Measurements from ENCODE around the gene COL6A5.
"Not testable (repeated sequence)": the region's sequence is repeated elsewhere in the genome, so short reads cannot be mapped to it uniquely, and the experiment has no call there.

Gene COL6A5

DNA sequence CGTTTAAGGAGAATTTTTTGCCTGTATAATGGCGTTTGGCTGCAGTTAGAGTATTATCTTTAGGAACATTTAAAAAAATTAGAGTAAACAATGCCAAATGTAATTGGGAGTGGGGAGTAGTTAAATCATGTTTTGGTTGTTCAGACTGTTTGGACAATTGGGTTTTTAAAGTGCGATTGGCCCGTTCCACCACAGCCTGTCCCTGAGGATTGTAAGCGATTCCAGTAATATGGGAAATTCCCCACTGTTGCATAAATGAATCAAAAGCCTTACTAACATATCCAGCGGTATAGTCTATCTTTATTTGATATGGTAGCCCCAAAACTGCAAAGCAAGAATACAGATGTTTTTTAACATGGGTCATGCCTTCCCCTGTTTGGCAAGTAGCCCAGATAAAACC, 101.4 kb downstream of the COL6A5 start:
- DNase-seq: not testable (repeated sequence)

DNA sequence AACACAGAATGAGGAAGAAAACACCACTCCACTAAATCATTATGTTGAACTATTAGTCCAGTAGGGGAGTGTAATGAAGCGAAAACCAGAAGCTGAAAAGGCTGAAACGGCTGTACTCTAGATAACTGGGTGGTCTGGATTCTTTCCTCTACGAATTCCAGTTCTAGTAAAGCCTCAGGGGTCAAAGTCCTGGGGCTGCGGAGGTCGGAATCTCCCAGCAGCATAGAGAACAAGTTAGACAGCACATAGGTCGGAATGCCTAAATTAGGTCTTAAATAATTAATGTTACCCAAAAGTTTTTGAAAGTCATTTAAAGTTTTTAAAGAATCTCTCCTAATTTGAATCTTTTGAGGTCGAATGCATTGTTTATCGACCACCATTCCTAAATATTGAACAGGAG, 102.7 kb downstream of the COL6A5 start:
- not testable (repeated sequence) for DNase-seq

- no peak for DNase-seq
These were observed 111.1 kb downstream of the COL6A5 start for GRCh38 chr3:130456540-130456939.

DNA sequence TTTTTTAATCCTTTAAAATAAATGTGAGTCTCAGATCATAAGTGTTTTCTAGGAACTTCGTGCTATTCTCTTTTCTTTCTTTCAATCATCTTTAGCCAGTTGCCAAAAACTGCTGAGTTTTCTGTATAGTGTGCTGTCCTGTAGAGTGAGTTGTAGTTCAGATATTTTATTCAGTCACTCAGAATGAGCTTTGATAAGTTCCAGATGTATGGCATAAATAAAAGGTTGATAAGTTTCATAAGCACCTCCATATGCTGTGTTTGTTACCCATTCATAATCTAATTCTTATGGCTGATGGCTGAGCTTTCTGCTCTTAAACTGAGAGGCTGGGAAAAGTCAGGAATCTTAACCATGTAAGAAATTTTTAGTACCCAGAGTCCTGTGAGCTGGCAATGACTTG, 112.2 kb downstream of the COL6A5 start:
- DNase-seq: no peak

- no peak for DNase-seq
These were observed 114.5 kb downstream of the COL6A5 start for GRCh38 chr3:130459944-130460343.

DNA sequence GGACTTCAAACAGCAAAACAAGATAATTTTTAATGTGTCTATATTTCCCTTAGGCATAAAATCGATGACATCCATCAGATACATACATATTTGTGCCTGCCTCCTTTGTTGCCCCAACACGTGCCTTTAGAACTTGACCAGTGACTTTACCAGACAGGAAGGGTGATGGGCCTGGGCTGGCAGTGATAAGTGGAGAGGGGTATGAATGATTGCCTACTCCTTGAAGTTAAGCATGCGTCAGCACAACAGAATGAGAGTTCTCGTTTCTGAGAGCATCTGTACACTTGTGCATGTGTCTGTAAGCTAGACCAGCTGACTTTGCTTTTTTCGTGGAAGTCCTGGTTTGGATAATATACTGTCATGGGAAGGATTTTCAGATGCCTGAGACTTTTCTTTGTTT, 116.6 kb downstream of the COL6A5 start:
- no peak for DNase-seq

DNA sequence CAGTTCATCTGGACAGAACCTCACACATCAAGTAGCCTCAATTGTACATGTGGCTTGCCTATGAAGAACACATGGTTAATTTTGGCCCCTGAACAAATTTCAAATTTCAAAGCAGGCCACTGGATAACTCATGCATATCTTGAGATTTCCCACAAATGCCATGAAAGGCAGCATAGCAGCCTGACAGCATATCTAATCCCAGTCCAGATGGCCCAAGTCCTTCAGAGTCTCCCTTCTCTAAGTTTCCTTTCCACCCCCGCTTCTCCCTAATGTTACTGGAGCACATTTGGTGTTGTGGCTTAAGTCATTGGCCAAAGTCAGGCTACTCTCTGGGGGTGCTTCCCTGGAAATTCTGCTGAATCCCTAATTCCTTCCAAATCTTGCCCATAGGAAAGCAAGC, 117.7 kb downstream of the COL6A5 start:
- no peak for DNase-seq

DNA sequence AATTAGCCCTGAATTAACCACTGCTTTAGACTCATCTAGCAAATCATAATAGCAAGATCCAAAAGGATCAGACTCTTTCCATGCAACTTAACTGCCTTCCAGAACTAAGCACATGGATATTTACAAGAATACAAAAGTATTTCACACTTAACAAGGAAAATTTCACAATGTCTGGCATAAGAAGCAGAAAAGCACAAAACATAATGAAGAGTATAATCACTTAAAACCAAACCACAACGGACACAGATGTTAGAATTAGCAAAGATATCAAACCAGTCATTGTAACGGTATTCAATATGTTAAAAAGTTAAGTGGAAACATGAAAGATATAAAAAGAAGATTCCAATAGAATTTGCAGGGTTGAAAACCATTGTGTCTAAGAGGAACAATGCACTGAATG, 120.0 kb downstream of the COL6A5 start:
- DNase-seq: no peak

GRCh38 chr3:130468311-130468710, 122.8 kb downstream of the COL6A5 start:
- DNase-seq: no peak

GRCh38 chr3:130470126-130470525, 124.7 kb downstream of the COL6A5 start:
- DNase-seq: no peak

DNA sequence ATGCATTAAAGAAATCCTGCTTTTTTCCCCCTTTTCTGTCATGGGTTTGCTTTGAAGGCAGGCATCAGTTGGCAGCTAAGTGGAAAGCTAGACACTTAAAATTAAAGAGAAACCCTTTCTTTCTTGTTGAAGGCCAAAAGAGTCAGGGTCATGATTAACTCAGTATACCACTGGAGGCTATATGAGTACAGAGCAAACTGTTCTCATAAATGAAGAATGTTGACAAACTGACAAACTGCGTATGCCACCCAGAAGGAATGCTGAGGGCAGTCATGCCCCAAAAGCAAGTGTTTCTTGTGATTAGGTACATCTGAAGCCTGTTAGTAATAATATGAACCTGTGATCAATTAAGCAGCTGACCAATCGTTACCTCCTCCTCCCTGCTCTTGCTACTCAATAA, 127.9 kb downstream of the COL6A5 start:
- DNase-seq: no peak

GRCh38 chr3:130480736-130481135, 135.3 kb downstream of the COL6A5 start:
- DNase-seq: no peak

- no peak for DNase-seq
These were observed 142.8 kb downstream of the COL6A5 start for GRCh38 chr3:130488288-130488687.

GRCh38 chr3:130488769-130489450, 143.4 kb downstream of the COL6A5 start:
- no peak for DNase-seq

DNA sequence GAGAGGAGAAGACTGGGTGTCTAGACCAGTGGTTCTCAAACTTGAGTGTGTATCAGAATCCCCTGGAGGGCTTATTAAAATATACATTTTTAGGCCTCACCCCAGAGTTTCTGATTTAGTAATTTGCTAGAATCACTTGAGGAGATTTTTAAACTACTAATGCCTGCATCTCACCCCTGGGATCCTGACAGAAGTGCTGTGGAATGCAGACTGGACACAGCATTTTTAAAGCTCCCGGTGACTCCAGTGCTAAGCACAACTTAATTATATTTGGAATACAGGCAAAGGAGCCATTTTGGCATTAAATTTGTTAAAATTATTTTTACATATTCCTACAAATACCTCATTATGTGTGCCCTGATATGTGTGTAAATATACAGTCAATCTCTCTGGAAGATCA, 144.8 kb downstream of the COL6A5 start:
- no peak for DNase-seq

DNA sequence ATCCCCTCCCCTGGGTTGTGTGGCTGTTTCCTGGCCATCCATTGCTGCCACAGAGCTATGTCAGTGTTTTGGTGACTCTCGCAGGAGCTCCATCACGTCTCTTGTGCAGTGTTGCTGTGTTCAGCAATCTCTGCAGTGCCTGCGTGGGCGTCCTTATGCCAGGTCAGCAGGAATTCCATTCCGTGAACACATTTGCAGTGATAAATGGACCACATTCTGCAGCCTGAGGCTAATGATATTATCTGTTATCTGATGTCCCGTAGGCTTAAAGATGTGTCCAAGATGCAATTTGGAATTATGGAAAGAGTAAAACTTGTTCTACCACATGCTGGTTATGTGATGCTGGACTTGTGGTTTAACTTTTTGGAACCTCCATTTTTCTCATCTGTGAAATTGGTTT, 146.0 kb downstream of the COL6A5 start:
- no peak for DNase-seq

DNA sequence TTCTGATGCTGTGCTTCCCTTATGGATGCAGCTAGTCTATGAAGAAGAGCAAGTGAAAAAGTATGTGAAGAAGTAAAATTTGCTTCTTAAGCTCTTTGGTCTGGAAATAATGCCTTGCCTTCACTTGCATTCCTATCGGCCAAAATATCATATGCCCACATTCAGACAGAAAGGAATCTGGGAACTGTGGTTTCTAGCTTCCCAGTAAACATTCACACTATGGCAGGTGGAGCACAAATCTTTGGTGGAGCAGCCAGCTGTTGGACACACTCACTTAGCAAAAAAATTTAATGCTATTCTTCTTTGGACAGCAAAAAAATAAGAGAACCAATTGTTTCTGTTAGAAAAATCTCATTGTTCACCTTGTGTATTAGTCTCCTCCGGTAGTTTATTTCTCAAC, 159.2 kb downstream of the COL6A5 start:
- DNase-seq: no peak

DNA sequence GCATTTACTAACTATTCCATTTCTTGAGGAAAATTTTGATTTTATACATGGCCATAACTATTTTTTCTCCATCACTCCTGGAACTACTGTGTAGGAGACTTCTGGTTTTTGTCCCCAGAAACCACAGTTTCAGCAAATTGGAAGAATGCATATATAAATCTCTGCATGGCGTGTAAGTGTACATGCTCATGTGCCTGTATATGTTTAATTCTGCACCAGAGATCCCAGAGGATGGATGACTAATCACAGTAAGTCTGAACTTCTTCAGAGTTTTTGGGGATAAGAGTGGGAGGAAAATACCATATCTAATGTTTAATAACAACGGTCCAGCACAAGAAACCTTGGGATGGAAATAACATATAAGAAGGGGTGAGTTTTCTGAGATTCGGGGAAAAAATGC, 160.6 kb downstream of the COL6A5 start:
- DNase-seq: no peak

- DNase-seq: no peak
These were observed 162.3 kb downstream of the COL6A5 start for GRCh38 chr3:130507746-130508145.

DNA sequence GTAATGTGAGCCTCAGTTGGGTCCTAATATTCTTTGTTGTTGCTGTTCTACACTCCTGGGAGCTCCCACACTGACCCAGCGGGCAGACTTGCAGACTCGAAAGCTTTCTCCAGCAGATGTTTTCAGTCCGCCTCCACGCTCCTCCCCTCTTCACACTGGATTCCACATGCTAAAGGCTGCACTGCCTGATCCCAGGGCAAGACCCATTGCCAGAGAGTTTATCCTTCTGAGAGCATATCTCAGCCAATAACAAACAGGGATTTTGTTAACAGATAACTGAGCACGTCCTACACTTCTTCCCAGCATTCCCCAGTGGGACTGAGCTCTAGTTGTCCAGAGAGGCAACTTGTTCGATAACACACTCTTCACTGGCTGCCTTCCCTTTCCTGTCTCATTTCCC, 163.5 kb downstream of the COL6A5 start:
- no peak for DNase-seq

DNA sequence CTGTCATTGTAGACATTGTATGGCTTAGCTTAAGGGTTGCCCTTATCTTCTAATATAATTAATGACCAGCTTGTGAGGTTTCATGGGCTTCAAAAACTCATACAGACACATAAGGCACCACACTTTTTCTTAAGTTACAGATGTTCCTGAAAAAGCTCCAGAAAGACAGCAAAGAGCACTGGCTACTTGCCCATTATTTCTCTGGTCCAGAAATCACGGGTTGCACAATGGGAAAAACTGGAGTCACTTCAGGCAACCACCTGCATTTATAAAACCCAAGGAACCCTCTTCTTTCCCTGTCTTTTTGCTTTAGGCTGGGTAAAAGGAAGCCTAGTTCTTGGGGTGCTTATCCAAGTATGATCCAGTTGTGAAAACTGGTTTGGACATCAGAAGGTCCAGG, 169.2 kb downstream of the COL6A5 start:
- no peak for DNase-seq

- no peak for DNase-seq
These were observed 170.3 kb downstream of the COL6A5 start for GRCh38 chr3:130515755-130516154.

DNA sequence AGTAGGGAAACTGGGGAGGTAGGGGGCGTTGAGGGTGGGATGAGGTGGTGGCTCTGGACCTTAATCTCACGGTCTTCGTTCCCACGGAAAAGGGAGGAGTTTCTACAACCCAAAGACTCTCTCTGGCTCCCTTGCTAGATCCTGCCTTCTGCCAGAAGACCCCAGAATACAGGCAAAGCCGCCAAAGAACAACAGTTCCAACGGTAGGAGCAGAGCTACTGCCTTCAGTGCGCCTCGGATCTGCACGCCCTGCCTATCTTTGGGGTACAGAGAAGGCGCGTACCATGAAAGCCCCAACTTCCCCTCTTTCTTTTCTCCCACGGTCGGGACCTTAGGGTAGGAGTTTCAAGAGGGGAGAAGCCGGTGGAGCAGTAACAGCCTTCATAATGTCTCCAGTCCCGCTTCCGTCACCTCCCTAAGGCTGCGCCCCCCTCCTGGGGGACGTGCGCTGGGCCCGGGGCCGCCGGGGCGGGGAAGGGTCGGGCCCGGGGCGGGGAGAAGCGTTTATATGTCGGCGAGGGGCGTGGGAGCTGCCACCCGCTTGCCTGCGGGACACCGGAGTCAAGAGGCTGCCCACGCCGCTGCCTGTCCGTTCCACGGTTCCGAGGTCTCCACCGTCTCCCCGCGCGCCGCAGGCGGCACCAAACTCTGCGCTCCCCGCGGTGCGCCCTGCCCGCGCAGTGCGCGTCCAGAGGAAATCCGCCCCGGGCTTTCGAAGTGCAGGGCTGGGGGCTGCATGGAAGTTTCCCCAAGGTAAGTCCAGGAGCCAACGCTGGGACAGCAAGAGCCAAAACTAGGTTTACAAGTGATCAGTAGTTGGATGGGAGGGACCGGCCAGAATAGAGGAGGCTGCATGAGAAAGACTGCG, 171.4 kb downstream of the COL6A5 start, which contains the start of gene COL6A6:
Gene COL6A6 (plus strand): TSS at position 533 of the 868 bp plus-strand sequence. CDS start 43,188 bp downstream, outside the sequence.
- DNase-seq: no peak

GRCh38 chr3:130517602-130518001, 172.1 kb downstream of the COL6A5 start:
- DNase-seq: no peak

Data from NCI-H748 treated with DMSO at 0.1 percent for 48 hours (cell line).